IMR-90 (cell line): ENCODE results near the gene ZNF582. TPM values are rescaled to one million over a fixed set of nuclear protein-coding genes. Genes with fewer than 3 reads are reported as not detected.

Experiments used
- ATAC-seq: fragments of 200-7000 bp; cut with Tn5 transposase; 2 replicates; pipeline ENCODE4 v1.9.1; 2020; ENCODE audit warnings: low read depth, mild to moderate bottlenecking, moderate library complexity
- BruUV-seq: library from RNA; stranded (reverse); fragments of 400-500 nt; replicated peaks from 2 replicates; lab custom pipeline; 2021; lab: Mats Ljungman, UMichigan
- CTCF ChIA-PET: fragments of 300-600 bp; formaldehyde crosslinking; extraction: SDS; loops from one replicate; lab custom pipeline; 2021; ENCODE audit warnings: antibody characterized with exemption; lab: Yijun Ruan, JAX
- POLR2A ChIA-PET: fragments of 300-600 bp; sonication (Branson Sonifier 250); formaldehyde crosslinking; loops from one replicate; lab custom pipeline; 2022; ENCODE audit warnings: antibody characterized with exemption; ENCODE audit not compliant: unreplicated experiment; lab: Charles Lee
- DNase-seq: peaks from one replicate; pipeline ENCODE4 v3.0.0; 2013
- H2AFZ ChIP-seq: replicated peaks from 2 replicates; pipeline ENCODE3; 2013; ENCODE audit warnings: low read length, mild to moderate bottlenecking; ENCODE audit not compliant: poor library complexity
- H2AK5ac ChIP-seq: 2 replicates; pipeline ENCODE4 v1.6.1; 2013; ENCODE audit warnings: low read depth, low read length, inconsistent platforms
- H2AK9ac ChIP-seq: replicated peaks from 2 replicates; pipeline ENCODE3; 2013; ENCODE audit warnings: mild to moderate bottlenecking, low read depth, low read length, moderate library complexity; ENCODE audit not compliant: poor library complexity
- H2BK120ac ChIP-seq: 2 replicates; pipeline ENCODE4 v1.6.1; 2013; ENCODE audit warnings: low read depth, low read length, inconsistent platforms
- H2BK15ac ChIP-seq: 3 replicates; pipeline ENCODE4 v1.6.1; 2013; ENCODE audit warnings: low read depth, low read length, inconsistent platforms
- H2BK20ac ChIP-seq: 2 replicates; pipeline ENCODE4 v1.6.1; 2013; ENCODE audit warnings: low read depth, mild to moderate bottlenecking, inconsistent platforms, low read length, moderate library complexity
- H2BK5ac ChIP-seq: 2 replicates; pipeline ENCODE4 v1.6.1; 2013; ENCODE audit warnings: mild to moderate bottlenecking, low read depth, low read length, inconsistent platforms; ENCODE audit not compliant: poor library complexity, severe bottlenecking
- H3K14ac ChIP-seq: replicated peaks from 2 replicates; pipeline ENCODE4 v1.6.1; 2013; ENCODE audit warnings: low read depth, low read length, inconsistent platforms
- H3K18ac ChIP-seq: 2 replicates; pipeline ENCODE4 v1.6.1; 2013; ENCODE audit warnings: low read depth, low read length, control low read depth
- H3K23ac ChIP-seq: 2 replicates; pipeline ENCODE4 v1.6.1; 2013; ENCODE audit warnings: low read depth, low read length, inconsistent platforms
- H3K27ac ChIP-seq: 2 replicates; pipeline ENCODE4 v1.5.1; 2013; ENCODE audit warnings: mild to moderate bottlenecking, control low read depth, low read length; ENCODE audit not compliant: insufficient read depth
- H3K27me3 ChIP-seq: 2 replicates; pipeline ENCODE4 v1.6.1; 2013; ENCODE audit warnings: low read length; ENCODE audit not compliant: control insufficient read depth, insufficient read depth
- H3K36me3 ChIP-seq: 2 replicates; pipeline ENCODE4 v1.6.1; 2013; ENCODE audit warnings: low read length, mixed read lengths; ENCODE audit not compliant: control insufficient read depth, insufficient read depth
- H3K4ac ChIP-seq: 2 replicates; pipeline ENCODE4 v1.6.1; 2013; ENCODE audit warnings: low read depth, low read length, inconsistent platforms
- H3K4me1 ChIP-seq: 2 replicates; pipeline ENCODE4 v1.6.1; 2013; ENCODE audit warnings: low read length, mixed read lengths; ENCODE audit not compliant: control insufficient read depth, insufficient read depth
- H3K4me2 ChIP-seq: 2 replicates; pipeline ENCODE4 v1.6.1; 2013; ENCODE audit warnings: low read depth, mild to moderate bottlenecking, control low read depth, low read length, moderate library complexity
- H3K4me3 ChIP-seq: 2 replicates; pipeline ENCODE4 v1.5.1; 2013; ENCODE audit warnings: low read depth, mild to moderate bottlenecking, control low read depth, low read length, moderate library complexity; ENCODE audit not compliant: insufficient read depth
- H3K56ac ChIP-seq: 2 replicates; pipeline ENCODE4 v1.6.1; 2013; ENCODE audit warnings: low read length, inconsistent platforms; ENCODE audit not compliant: insufficient read depth; ENCODE audit errors: extremely low read depth
- H3K79me1 ChIP-seq, 2 experiments: 2 replicates each; pipeline ENCODE4 v1.6.1; 2013; ENCODE audit warnings: low read length in 2 of 2, inconsistent platforms in 1 of 2, low read depth in 1 of 2
- H3K9ac ChIP-seq: 2 replicates; pipeline ENCODE4 v1.6.1; 2013; ENCODE audit warnings: low read depth, low read length, control low read depth
- H3K9me1 ChIP-seq: 2 replicates; pipeline ENCODE4 v1.6.1; 2013; ENCODE audit warnings: low read length, inconsistent platforms; ENCODE audit not compliant: insufficient read depth
- H3K9me3 ChIP-seq: 2 replicates; pipeline ENCODE4 v1.6.1; 2013; ENCODE audit warnings: low read length; ENCODE audit not compliant: control insufficient read depth, insufficient read depth
- H4K20me1 ChIP-seq: 2 replicates; pipeline ENCODE4 v1.6.1; 2013; ENCODE audit warnings: low read length, inconsistent platforms; ENCODE audit not compliant: insufficient read depth
- H4K5ac ChIP-seq: 2 replicates; pipeline ENCODE4 v1.6.1; 2013; ENCODE audit warnings: mild to moderate bottlenecking, low read depth, low read length, control low read depth
- H4K8ac ChIP-seq, 2 experiments: 2 replicates each; pipeline ENCODE4 v1.6.1; 2013; ENCODE audit warnings: low read depth in 2 of 2, low read length in 2 of 2, control low read depth in 1 of 2, inconsistent platforms in 1 of 2
- H4K91ac ChIP-seq: 2 replicates; pipeline ENCODE4 v1.6.1; 2013; ENCODE audit warnings: low read depth, low read length, inconsistent platforms; ENCODE audit not compliant: insufficient read depth
- BHLHE40 ChIP-seq: fragments of 150-350 bp; IDR thresholded peaks from 2 replicates; pipeline ENCODE4 v1.6.1; 2016; ENCODE audit warnings: mild to moderate bottlenecking, low read depth, low read length
- CEBPB ChIP-seq: IDR thresholded peaks from 2 replicates; pipeline ENCODE4 v1.6.1; 2012; ENCODE audit warnings: low read depth, low read length, improper control_type of control experiment
- CHD1 ChIP-seq: IDR thresholded peaks from 2 replicates; pipeline ENCODE4 v1.6.1; 2012; ENCODE audit warnings: low read depth, low read length, improper control_type of control experiment
- FOS ChIP-seq: fragments of 150-350 bp; IDR thresholded peaks from 2 replicates; pipeline ENCODE4 v1.6.1; 2016; ENCODE audit warnings: low read depth, low read length
- MAFK ChIP-seq: IDR thresholded peaks from 2 replicates; pipeline ENCODE4 v1.6.1; 2012; ENCODE audit warnings: low read depth, low read length, improper control_type of control experiment
- MXI1 ChIP-seq: IDR thresholded peaks from 2 replicates; pipeline ENCODE4 v1.6.1; 2012; ENCODE audit warnings: low read depth, mild to moderate bottlenecking, low read length, moderate library complexity, borderline replicate concordance
- NFE2L2 ChIP-seq: fragments of 150-350 bp; IDR thresholded peaks from 2 replicates; pipeline ENCODE4 v1.6.1; 2016; ENCODE audit warnings: low read depth, mild to moderate bottlenecking, low read length
- POLR2A ChIP-seq: IDR thresholded peaks from 2 replicates; pipeline ENCODE4 v1.6.1; 2012; ENCODE audit warnings: mild to moderate bottlenecking, low read depth, low read length
- RAD21 ChIP-seq: IDR thresholded peaks from 2 replicates; pipeline ENCODE4 v1.6.1; 2012; ENCODE audit warnings: low read length, improper control_type of control experiment
- RCOR1 ChIP-seq: IDR thresholded peaks from 2 replicates; pipeline ENCODE4 v1.6.1; 2012; ENCODE audit warnings: mild to moderate bottlenecking, low read length, improper control_type of control experiment; ENCODE audit not compliant: insufficient replicate concordance
- RFX5 ChIP-seq: IDR thresholded peaks from 2 replicates; pipeline ENCODE4 v1.8.0; 2012; ENCODE audit warnings: low read depth, mild to moderate bottlenecking, low read length, moderate library complexity
- SMC3 ChIP-seq: fragments of 150-350 bp; IDR thresholded peaks from 2 replicates; pipeline ENCODE4 v1.6.1; 2016; ENCODE audit warnings: low read depth, mild to moderate bottlenecking, antibody characterized with exemption, low read length, moderate library complexity
- dilution Hi-C: fragments of 300-500 bp; cut with HindIII; formaldehyde crosslinking; loops from one replicate; pipeline ENCODE4 v1.14.3; 2018; ENCODE audit warnings: low sequenced_read_pairs; ENCODE audit not compliant: unreplicated experiment
- in situ Hi-C: fragments of 300-500 bp; cut with MboI; formaldehyde crosslinking; loops from 3 replicates; pipeline ENCODE4 v1.14.3; 2019; ENCODE audit warnings: low sequenced_read_pairs, inconsistent platforms, mixed read lengths
- intact Hi-C: fragments of 100-400 bp; cut with micrococcal nuclease; formaldehyde crosslinking; loops from 2 replicates; pipeline ENCODE4 v1.10.0; 2022
- polyA plus RNA-seq, 3 experiments: library from polyadenylated mRNA; depleted of rRNA; stranded (reverse); fragments of >200 nt; gene quantifications; 2 replicates each; pipeline ENCODE4 v1.2.3, GENCODE V29; 2012; ENCODE audit warnings: low replicate concordance in 1 of 3
- total RNA-seq: library from RNA; depleted of rRNA; stranded (reverse); fragments of >200 nt; gene quantifications from 2 replicates; pipeline ENCODE4 v1.2.3, GENCODE V29; 2012
- TF ChIP-seq, protein P1 (sequence below): fragments of 150-350 bp; IDR thresholded peaks from 2 replicates; pipeline ENCODE4 v1.6.1; 2016; ENCODE audit warnings: low read depth, mild to moderate bottlenecking, low read length, moderate library complexity, borderline replicate concordance
- TF ChIP-seq, protein P2 (sequence below): conservative IDR thresholded peaks from 2 replicates; pipeline ENCODE4 v1.5.1; 2012; ENCODE audit warnings: mild to moderate bottlenecking, low read depth, low read length, improper control_type of control experiment

The ZNF582 gene
- total and polyA plus RNA-seq, 2 of the 4 experiments (the other 2 are of a cell fraction), result 1.6 to 1.8 TPM

DNA sequence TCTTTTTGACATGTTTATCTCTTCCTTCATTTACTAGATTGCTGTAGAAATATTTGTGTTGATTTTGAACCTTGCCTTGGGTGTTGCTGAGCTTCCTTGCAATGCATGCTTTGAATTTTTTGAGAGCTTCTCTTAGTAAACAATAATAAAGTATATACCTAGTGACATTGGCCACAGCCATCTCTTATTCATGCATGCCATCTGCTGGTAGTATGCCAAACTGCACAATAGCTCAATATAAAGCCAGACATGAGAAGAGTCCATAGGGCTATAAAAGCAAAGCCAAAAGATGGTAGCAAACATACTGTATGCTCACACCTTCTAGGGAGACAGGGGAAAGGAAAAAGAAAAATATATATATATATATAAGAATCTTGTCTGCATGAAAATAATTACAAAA, 59.8 kb downstream of the ZNF582 start:
- H2BK5ac ChIP-seq, result no peak overlapping the region
- no peaks in the 10 kb centered on the region for H3K79me1 ChIP-seq
- H2BK15ac ChIP-seq, result no peak overlapping the region
- H2AFZ ChIP-seq, result no peak overlapping the region
- no peak overlapping the region for H3K4me2 ChIP-seq
- H2BK120ac ChIP-seq, result no peak overlapping the region
- intact Hi-C loops (loop anchor here (1.0 to 2.0 kb wide), 3 partner anchors 80 to 267 kb away; no protein-coding TSS in a partner anchor), dilution Hi-C loops (no loop called here), in situ Hi-C loops (no loop called here)
- H2AK9ac ChIP-seq, result no peak overlapping the region
- no peaks in the 10 kb centered on the region for H3K9me1 ChIP-seq
- DNase-seq (peak; percentile 56), ATAC-seq (peak; percentile 99)
- no peak overlapping the region for H3K4ac ChIP-seq
- H3K9ac ChIP-seq, result no peak overlapping the region
- H3K4me1 ChIP-seq, result no peaks in the 10 kb centered on the region
- TF ChIP-seq POLR2A, result 0 out of 2 replicates have a peak, but pooled peaks have one; percentile 27
- TF ChIP-seq MXI1, result no peak
- no peak for TF ChIP-seq FOS
- TF ChIP-seq BHLHE40, result no peak
- TF ChIP-seq SMC3, result peak; percentile 81
- TF ChIP-seq RAD21, result peak; percentile 87
- no peak for TF ChIP-seq CEBPB
- no peak for TF ChIP-seq MAFK
- TF ChIP-seq NFE2L2, result no peak
- TF ChIP-seq CHD1, result no peak
- no peak for TF ChIP-seq RFX5
- TF ChIP-seq, protein P1, sequence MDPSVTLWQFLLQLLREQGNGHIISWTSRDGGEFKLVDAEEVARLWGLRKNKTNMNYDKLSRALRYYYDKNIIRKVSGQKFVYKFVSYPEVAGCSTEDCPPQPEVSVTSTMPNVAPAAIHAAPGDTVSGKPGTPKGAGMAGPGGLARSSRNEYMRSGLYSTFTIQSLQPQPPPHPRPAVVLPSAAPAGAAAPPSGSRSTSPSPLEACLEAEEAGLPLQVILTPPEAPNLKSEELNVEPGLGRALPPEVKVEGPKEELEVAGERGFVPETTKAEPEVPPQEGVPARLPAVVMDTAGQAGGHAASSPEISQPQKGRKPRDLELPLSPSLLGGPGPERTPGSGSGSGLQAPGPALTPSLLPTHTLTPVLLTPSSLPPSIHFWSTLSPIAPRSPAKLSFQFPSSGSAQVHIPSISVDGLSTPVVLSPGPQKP, result no peak
- TF ChIP-seq, protein P2, sequence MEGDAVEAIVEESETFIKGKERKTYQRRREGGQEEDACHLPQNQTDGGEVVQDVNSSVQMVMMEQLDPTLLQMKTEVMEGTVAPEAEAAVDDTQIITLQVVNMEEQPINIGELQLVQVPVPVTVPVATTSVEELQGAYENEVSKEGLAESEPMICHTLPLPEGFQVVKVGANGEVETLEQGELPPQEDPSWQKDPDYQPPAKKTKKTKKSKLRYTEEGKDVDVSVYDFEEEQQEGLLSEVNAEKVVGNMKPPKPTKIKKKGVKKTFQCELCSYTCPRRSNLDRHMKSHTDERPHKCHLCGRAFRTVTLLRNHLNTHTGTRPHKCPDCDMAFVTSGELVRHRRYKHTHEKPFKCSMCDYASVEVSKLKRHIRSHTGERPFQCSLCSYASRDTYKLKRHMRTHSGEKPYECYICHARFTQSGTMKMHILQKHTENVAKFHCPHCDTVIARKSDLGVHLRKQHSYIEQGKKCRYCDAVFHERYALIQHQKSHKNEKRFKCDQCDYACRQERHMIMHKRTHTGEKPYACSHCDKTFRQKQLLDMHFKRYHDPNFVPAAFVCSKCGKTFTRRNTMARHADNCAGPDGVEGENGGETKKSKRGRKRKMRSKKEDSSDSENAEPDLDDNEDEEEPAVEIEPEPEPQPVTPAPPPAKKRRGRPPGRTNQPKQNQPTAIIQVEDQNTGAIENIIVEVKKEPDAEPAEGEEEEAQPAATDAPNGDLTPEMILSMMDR, result peak; percentile 74
- TF ChIP-seq RCOR1, result no peak
- H3K27me3 ChIP-seq, result no peaks in the 10 kb centered on the region
- no peak overlapping the region for H4K91ac ChIP-seq
- no peak overlapping the region for H2AK5ac ChIP-seq
- H3K18ac ChIP-seq, result no peak overlapping the region
- BruUV-seq, result no TSS peak
- no peak overlapping the region for H3K23ac ChIP-seq
- H3K4me3 ChIP-seq, result no peak overlapping the region
- no peaks in the 10 kb centered on the region for H3K9me3 ChIP-seq
- H2BK20ac ChIP-seq, result no peak overlapping the region
- H3K27ac ChIP-seq, result no peak overlapping the region
- POLR2A ChIA-PET, result interaction anchor here (0.5 to 0.8 kb wide), 2 partner anchors 165 to 679 kb away, joined by 6 to 8 read pairs; no protein-coding TSS in a partner anchor
- H4K8ac ChIP-seq, result no peak overlapping the region
- CTCF ChIA-PET, result interaction anchor here (0.6 to 2.6 kb wide), 20 partner anchors 9 to 1615 kb away, joined by 3 to 45 read pairs (median 4); partner anchors contain the start of gene ZSCAN5A
- no peak overlapping the region for H4K5ac ChIP-seq
- no peak overlapping the region for H3K56ac ChIP-seq
- no peak overlapping the region for H3K14ac ChIP-seq
- no peaks in the 10 kb centered on the region for H4K20me1 ChIP-seq
- H3K36me3 ChIP-seq, result no peaks in the 10 kb centered on the region
